SJSA1 (cell line): ENCODE measurements around the gene MARK3. TPM values are rescaled to one million over a fixed set of nuclear protein-coding genes. Genes with fewer than 3 reads are reported as not detected.
A peak's percentile ranks its signal among the peaks of the same experiment; 100 is the strongest.

Source experiments
- DNase-seq, 2 experiments: peaks; one replicate each; pipeline ENCODE4 v3.0.0-alpha.2; 2015 to 2020; ENCODE audit warnings: low spot score in 2 of 2, low read depth in 1 of 2
- H3K27ac ChIP-seq: fragments of 250-450 bp; sonication (Bioruptor Pico); 2 replicates; pipeline ENCODE4 v1.5.1; 2020; ENCODE audit warnings: mild to moderate bottlenecking, moderate library complexity
- H3K27me3 ChIP-seq: fragments of 250-450 bp; sonication (Bioruptor Pico); replicated peaks from 2 replicates; pipeline ENCODE4 v1.5.1; 2020; ENCODE audit warnings: mild to moderate bottlenecking, moderate library complexity
- H3K36me3 ChIP-seq: fragments of 250-450 bp; sonication (Bioruptor Pico); 2 replicates; pipeline ENCODE4 v1.5.1; 2020; ENCODE audit warnings: mild to moderate bottlenecking
- H3K4me1 ChIP-seq: fragments of 250-450 bp; sonication (Bioruptor Pico); replicated peaks from 2 replicates; pipeline ENCODE4 v1.6.1; 2021; ENCODE audit warnings: mild to moderate bottlenecking
- H3K4me3 ChIP-seq: fragments of 250-450 bp; sonication (Bioruptor Pico); 2 replicates; pipeline ENCODE4 v1.5.1; 2020; ENCODE audit warnings: mild to moderate bottlenecking
- H3K9me3 ChIP-seq: fragments of 250-450 bp; sonication (Bioruptor Pico); replicated peaks from 2 replicates; pipeline ENCODE4 v1.5.1; 2020; ENCODE audit warnings: mild to moderate bottlenecking
- total RNA-seq: library from RNA; depleted of rRNA; stranded (reverse); fragments of >200 nt; shearing (Covaris generic); gene quantifications from 2 replicates; pipeline ENCODE4 v1.2.3, GENCODE V29; 2014

Gene MARK3
- total RNA-seq, 1 experiment from 2014 or later, result 53.2 TPM

DNA sequence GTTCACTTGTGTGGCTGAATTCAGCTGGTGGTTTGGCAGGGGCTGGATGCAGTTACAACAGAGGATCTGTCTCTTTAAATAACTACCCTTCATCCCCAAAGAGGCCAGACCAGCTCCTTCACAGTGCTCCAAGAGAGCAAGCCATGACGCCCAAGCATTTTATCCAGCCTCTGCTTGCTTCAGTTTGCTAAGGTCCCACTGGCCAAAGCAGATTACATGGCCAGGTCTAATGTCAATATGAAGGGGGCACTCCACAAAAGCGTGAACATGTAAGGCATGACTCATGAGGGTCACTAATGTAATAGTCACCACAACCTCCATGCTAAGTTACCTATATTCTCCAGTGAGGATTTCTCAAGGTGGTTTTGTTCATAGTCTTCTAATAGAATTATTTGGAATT lies 62.9 kb downstream of the MARK3 start:
- no peak overlapping the region for H3K27ac ChIP-seq
- no peak for DNase-seq
- no peaks in the 10 kb centered on the region for H3K4me1 ChIP-seq
- no peaks in the 10 kb centered on the region for H3K9me3 ChIP-seq
- H3K4me3 ChIP-seq, result no peak overlapping the region
- H3K36me3 ChIP-seq, result peaks cover 14% of the 10 kb centered on the region
- H3K27me3 ChIP-seq, result no peaks in the 10 kb centered on the region

DNA sequence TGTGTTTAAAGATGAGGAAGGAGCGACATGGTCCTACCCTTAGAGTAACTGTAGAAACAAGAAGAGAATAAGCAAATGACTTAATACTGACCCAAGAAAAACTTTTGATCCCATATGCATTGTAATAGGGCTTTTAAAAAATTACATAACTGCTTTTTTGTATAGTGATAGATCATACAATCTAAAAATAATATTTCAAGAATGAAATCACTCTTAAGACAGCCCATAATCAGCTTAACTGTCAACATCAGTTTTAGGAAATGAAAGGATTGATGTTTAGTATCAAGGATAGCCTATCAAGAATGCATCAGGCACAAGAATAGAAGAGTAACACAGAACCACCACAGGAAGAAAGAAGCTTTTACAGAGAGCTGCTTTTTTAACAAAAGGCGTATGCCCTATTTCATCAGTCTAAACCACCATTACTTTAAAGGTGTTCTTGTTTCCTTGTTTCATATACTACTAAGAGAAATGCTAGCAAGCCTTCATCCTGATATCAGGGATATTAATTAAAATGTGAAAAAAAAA lies 64.5 kb downstream of the MARK3 start:
- H3K4me3 ChIP-seq, result no peak overlapping the region
- no peak overlapping the region for H3K27ac ChIP-seq
- peaks cover 17% of the 10 kb centered on the region for H3K36me3 ChIP-seq
- no peaks in the 10 kb centered on the region for H3K27me3 ChIP-seq
- H3K4me1 ChIP-seq, result no peaks in the 10 kb centered on the region
- no peaks in the 10 kb centered on the region for H3K9me3 ChIP-seq
- no peak for DNase-seq

DNA sequence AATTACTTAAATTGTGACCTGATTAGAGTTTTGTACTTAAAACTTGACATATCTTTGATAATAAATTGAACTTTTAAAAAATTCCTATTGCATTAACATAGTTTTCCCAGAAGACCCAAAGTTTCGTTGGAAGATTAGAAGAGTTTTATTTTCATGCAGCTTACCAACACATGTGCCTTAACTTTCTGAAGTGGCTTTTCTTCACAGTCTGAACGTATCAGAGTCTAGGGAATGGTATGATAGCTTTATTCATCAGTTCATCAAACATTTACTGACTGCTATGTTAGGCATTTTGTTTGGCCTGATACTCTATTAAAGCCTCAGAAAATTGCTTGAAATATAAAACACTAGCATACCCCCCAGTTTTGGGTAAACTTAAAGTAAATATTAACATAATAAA lies 65.2 kb downstream of the MARK3 start:
- H3K9me3 ChIP-seq, result no peaks in the 10 kb centered on the region
- no peak for DNase-seq
- H3K27me3 ChIP-seq, result no peaks in the 10 kb centered on the region
- H3K36me3 ChIP-seq, result peaks cover 19% of the 10 kb centered on the region
- H3K27ac ChIP-seq, result no peak overlapping the region
- no peaks in the 10 kb centered on the region for H3K4me1 ChIP-seq
- no peak overlapping the region for H3K4me3 ChIP-seq

DNA sequence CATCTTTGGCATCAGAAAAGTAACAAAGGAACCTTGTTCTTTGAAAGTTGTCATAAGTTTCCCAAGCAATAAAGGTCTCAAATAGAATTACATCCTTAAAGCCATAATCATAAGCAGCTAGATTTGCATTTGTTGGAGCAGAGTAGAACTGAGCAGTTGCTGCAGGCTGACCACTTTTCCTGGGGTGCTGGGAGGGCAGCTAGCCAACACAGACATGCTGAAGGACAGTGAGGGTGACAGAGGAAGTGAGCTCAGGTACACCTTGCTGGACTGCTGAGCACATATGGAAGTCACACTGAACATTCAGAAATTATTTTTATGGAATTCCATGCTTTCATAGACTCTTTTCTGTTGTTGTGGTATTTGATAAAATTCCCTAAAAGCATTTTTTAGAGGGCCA lies 66.2 kb downstream of the MARK3 start:
- Histone ChIP-seq H3K27ac (no peak overlapping the region), H3K27me3 (no peaks in the 10 kb centered on the region), H3K4me1 (peaks cover 5% of the 10 kb centered on the region), H3K4me3 (no peak overlapping the region), H3K9me3 (no peaks in the 10 kb centered on the region), H3K36me3 (peaks cover 26% of the 10 kb centered on the region)
- no peak for DNase-seq

DNA sequence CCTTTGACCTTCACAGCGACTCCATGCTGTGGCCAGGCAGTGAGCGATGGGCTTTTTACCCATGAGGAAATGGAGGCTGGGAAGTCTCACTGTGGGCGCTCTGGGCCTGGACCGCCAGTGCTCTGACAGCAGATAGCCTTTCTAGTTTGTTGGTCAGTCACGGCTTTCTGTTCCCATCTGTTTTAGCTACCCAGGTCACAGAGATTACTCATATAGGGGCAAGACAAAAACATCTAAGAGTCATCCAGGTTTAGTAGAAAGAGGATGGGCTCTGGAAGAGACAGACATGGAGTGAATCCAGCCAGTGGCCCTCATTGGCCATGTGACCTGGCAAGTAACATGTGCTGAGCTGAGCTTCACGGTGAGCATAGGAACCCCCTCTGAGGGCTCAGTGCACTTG lies 68.6 kb downstream of the MARK3 start:
- no peaks in the 10 kb centered on the region for H3K27me3 ChIP-seq
- H3K9me3 ChIP-seq, result no peaks in the 10 kb centered on the region
- no peak for DNase-seq
- no peak overlapping the region for H3K4me3 ChIP-seq
- H3K4me1 ChIP-seq, result peaks cover 7% of the 10 kb centered on the region
- H3K27ac ChIP-seq, result no peak overlapping the region
- peaks cover 26% of the 10 kb centered on the region for H3K36me3 ChIP-seq

DNA sequence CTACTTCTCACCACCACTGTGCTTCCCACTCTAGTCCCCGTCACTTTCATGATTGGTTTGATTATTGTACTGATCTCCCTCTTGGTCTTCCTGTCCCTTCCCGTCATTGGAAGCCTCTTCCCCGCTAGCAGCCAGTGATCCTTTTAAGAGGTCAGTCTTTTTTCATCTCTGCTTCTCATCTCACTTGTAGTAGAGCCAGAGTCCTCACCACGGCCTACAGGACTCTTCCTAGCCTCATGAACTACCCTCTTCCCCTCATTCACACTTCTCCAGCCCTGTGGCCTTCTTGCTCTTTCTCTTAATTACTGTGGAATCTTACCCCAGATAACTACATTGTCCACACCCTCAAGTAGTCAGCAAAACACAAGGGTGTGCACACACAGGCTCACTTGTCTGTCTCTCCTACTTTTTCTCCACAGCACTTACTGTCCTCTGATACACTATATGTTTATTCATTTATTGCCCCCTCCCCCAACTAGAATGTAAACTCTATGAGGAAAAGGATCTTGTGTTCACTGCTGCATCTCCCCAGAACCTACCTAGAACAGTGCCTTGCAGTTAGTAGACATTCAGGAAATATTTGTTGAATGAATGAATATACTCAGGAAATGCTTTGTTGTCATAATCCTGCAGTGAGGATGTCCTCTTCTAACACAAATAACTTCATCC lies 71.1 kb downstream of the MARK3 start:
- no peaks in the 10 kb centered on the region for H3K27me3 ChIP-seq
- H3K36me3 ChIP-seq, result peaks cover 29% of the 10 kb centered on the region
- peaks cover 7% of the 10 kb centered on the region for H3K4me1 ChIP-seq
- no peak for DNase-seq
- H3K4me3 ChIP-seq, result no peak overlapping the region
- no peak overlapping the region for H3K27ac ChIP-seq
- H3K9me3 ChIP-seq, result no peaks in the 10 kb centered on the region

DNA sequence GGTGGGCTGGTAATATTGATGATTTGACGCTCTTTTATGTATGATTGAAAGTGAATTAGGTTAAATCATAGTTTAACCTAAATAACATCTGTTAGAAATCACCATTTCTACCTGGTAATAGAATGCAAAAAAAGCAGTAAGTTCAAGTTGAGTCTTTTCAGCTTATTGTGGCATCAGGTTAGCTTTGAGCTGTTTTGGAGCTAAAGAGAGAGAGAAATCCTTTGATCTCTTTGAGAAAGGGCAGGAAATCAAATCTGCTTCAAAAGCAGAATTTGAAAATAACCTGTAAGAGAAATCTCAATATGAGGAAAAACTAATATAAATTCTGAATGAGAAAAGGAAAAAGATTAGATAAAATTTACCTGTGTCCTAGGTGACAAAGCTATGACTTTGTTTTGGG lies 75.2 kb downstream of the MARK3 start:
- DNase-seq, result no peak
- H3K9me3 ChIP-seq, result no peaks in the 10 kb centered on the region
- peaks cover 49% of the 10 kb centered on the region for H3K36me3 ChIP-seq

DNA sequence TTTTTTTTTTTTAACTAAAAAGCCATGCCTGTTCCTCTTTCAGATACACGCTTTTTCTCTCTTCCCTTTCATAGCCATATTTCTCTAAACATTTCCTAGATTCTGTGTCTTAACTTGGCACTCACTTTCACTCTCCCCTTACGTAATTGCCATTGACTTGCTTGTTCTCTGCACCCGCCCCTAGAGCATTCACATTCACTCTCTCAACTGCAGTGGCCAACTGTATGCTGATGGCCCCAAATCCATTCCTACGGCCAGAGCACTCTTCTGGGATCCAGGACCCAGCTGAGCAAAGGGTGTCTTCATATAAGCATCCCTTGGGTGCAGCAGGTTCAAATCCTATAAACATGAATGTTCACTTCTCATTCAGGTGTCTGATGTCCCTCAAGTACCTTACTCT lies 77.9 kb downstream of the MARK3 start:
- DNase-seq, result no peak
- Histone ChIP-seq H3K4me3 (no peak overlapping the region), H3K9me3 (no peaks in the 10 kb centered on the region), H3K36me3 (peaks cover 59% of the 10 kb centered on the region), H3K27me3 (no peaks in the 10 kb centered on the region), H3K27ac (no peak overlapping the region), H3K4me1 (no peaks in the 10 kb centered on the region)

More for the DNA sequence above, 75.2 kb downstream of the MARK3 start:
- H3K27ac ChIP-seq, result no peak overlapping the region
- no peaks in the 10 kb centered on the region for H3K27me3 ChIP-seq
- H3K4me3 ChIP-seq, result no peak overlapping the region
- H3K4me1 ChIP-seq, result peaks cover 7% of the 10 kb centered on the region

DNA sequence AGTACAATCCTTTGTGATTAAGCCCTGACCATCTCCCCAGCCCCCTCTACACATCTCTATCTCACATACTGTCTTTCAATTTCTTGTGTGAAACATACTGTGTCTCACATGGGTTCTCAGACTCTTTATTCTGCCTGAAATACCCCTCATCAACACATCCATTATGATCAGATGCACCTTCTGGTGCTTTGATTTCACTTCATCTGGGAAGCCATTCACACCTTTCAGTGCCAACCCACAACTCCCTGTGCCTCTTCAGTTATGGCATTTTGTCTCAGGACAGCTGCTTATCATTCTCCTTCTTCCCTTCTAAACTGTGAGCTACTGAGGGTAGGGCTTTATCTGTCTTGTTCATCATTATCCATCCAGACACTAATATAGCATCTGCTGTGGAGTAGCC lies 78.6 kb downstream of the MARK3 start:
- H3K27ac ChIP-seq, result no peak overlapping the region
- no peaks in the 10 kb centered on the region for H3K4me1 ChIP-seq
- H3K4me3 ChIP-seq, result no peak overlapping the region
- DNase-seq, result no peak
- no peaks in the 10 kb centered on the region for H3K27me3 ChIP-seq
- H3K36me3 ChIP-seq, result peaks cover 62% of the 10 kb centered on the region
- no peaks in the 10 kb centered on the region for H3K9me3 ChIP-seq

DNA sequence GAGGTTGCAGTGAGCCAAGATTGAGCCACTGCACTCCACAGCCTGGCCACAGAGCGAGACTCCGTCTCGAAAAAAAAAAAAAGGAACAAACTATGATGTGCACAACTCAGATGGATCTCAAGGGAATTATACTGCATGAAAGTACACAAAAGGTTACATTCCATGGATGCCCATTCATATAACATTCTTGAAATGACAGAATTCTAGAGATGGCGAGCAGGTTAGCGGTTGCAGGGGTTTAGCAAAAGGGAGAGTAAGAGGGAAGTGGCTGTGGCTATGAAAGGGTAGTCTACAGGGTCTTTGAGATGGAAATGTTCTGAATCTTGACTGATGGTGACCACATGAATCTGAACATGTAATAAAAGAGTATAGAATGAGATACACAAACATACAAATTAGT lies 87.7 kb downstream of the MARK3 start:
- no peak overlapping the region for H3K4me3 ChIP-seq
- H3K27ac ChIP-seq, result no peak overlapping the region
- no peaks in the 10 kb centered on the region for H3K27me3 ChIP-seq
- peaks cover 66% of the 10 kb centered on the region for H3K36me3 ChIP-seq
- H3K9me3 ChIP-seq, result no peaks in the 10 kb centered on the region
- no peak for DNase-seq
- H3K4me1 ChIP-seq, result no peaks in the 10 kb centered on the region

DNA sequence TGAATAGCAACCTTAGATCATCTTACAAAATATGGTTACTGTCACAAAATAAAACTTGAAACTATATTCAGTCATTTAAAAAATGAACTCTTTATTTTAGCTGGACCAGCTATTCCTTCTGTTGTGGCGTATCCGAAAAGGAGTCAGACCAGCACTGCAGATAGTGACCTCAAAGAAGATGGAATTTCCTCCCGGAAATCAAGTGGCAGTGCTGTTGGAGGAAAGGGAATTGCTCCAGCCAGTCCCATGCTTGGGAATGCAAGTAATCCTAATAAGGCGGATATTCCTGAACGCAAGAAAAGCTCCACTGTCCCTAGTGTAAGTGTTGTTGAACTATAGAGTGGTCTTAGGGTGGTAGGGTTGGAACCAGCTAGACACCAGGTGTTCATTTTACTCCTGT lies 89.7 kb downstream of the MARK3 start:
- no peak for DNase-seq
- Histone ChIP-seq H3K27ac (no peak overlapping the region), H3K36me3 (peaks cover 62% of the 10 kb centered on the region), H3K4me1 (no peaks in the 10 kb centered on the region), H3K4me3 (no peak overlapping the region), H3K9me3 (no peaks in the 10 kb centered on the region), H3K27me3 (no peaks in the 10 kb centered on the region)

DNA sequence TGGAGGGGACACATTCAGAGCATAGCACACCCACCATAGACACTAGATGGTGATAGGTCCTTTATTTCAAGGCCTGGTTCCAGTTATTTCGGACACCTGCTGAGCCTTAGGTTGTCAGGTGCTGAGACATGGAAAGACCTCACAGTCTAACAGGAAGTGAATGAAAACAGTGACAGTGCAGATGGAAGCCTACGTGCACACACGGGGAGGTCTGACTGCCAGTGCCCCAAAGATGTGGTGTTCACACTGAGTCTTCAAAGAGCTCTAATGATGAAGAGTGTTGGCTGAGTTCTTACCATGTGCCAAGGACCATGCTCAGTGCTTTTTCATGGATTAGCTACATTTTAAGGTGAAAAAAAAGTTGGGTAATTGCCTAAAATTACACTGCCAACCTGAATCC lies 90.8 kb downstream of the MARK3 start:
- peaks cover 64% of the 10 kb centered on the region for H3K36me3 ChIP-seq
- H3K4me3 ChIP-seq, result no peak overlapping the region
- H3K27ac ChIP-seq, result no peak overlapping the region
- no peak for DNase-seq
- no peaks in the 10 kb centered on the region for H3K9me3 ChIP-seq
- no peaks in the 10 kb centered on the region for H3K27me3 ChIP-seq
- no peaks in the 10 kb centered on the region for H3K4me1 ChIP-seq

DNA sequence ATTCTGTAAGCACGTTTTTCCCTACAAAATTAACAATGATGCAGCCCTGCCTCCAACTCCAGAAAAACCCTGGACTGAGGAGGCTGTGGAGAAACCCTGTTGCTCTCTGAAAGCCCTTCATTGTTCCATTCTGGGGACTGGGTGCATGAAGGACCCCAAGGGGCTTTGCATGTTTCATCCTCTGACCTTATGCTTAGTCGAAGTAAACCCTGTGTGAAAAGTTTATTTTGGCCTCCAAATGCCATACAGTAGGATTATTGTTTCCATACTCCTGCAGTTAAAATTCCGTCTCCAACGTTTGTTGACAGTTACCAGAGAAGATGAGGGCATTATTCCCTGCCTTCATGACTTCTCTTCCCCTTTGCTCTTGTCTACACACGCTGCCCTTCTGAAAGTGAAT lies 91.4 kb downstream of the MARK3 start:
- Histone ChIP-seq H3K27ac (no peak overlapping the region), H3K4me3 (no peak overlapping the region), H3K9me3 (no peaks in the 10 kb centered on the region), H3K36me3 (peaks cover 63% of the 10 kb centered on the region), H3K27me3 (no peaks in the 10 kb centered on the region), H3K4me1 (no peaks in the 10 kb centered on the region)
- no peak for DNase-seq

DNA sequence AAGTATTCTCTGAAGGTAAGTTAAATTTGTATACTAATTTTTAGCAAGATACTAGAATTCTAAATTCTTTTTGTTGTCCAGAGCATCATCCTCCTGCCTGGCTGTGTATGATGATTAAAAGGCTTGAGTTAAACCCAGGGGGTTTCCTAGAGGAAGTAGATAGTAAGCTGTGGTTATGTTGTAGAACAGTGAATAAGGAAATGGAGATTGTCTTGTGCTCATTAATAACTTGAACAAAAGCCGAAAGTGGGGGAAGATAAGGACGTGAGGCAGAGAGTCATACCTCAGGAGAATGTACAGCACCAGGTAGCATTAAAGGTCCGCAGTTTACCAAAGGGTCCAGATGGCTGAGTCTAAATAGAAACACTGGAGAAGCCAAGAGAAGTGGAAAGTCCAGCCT lies 95.4 kb downstream of the MARK3 start:
- H3K9me3 ChIP-seq, result no peaks in the 10 kb centered on the region
- no peak overlapping the region for H3K27ac ChIP-seq
- H3K27me3 ChIP-seq, result no peaks in the 10 kb centered on the region
- no peak for DNase-seq
- H3K4me1 ChIP-seq, result no peaks in the 10 kb centered on the region; the same call in 1 of the 2 replicates
- H3K4me3 ChIP-seq, result no peak overlapping the region
- H3K36me3 ChIP-seq, result peaks cover 55% of the 10 kb centered on the region

DNA sequence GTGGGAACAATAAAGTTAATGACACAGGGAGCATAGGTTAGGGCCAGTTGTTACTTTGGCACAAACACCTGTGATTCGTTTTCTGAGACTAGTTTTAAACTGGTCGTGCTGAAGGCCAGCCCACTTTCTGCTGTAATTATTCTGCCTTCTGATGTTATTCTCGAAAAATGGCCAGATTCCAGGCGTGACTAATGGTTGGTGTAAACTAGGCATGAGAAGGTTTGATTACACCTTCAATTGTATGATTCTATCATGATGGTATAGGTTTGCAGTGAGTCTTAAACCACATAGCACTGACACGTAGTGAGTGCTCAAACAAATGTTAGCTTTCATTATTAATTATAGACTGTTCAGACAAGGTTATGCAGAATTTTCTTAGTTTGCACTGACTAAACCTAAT lies 98.4 kb downstream of the MARK3 start:
- DNase-seq, result peak; percentile 38 to 58
- peaks cover 58% of the 10 kb centered on the region for H3K36me3 ChIP-seq
- H3K9me3 ChIP-seq, result no peaks in the 10 kb centered on the region
- no peak overlapping the region for H3K27ac ChIP-seq
- H3K4me1 ChIP-seq, result no peaks in the 10 kb centered on the region; the same call in 1 of the 2 replicates
- H3K27me3 ChIP-seq, result no peaks in the 10 kb centered on the region
- H3K4me3 ChIP-seq, result no peak overlapping the region
